IMR-90 (cell line): ENCODE results near the gene CNPY3.

Experiments used
- ELK1 ChIP-seq: fragments of 150-350 bp; IDR thresholded peaks from 2 replicates; pipeline ENCODE4 v1.6.1; 2016; ENCODE audit warnings: low read depth, mild to moderate bottlenecking, low read length, moderate library complexity, borderline replicate concordance
- MAZ ChIP-seq: IDR thresholded peaks from 2 replicates; pipeline ENCODE4 v1.6.1; 2012; ENCODE audit warnings: low read depth, mild to moderate bottlenecking, low read length, improper control_type of control experiment, moderate library complexity, borderline replicate concordance
- POLR2A ChIP-seq: IDR thresholded peaks from 2 replicates; pipeline ENCODE4 v1.6.1; 2012; ENCODE audit warnings: mild to moderate bottlenecking, low read depth, low read length
- USF2 ChIP-seq: fragments of 150-350 bp; IDR thresholded peaks from 2 replicates; pipeline ENCODE4 v1.6.1; 2017; ENCODE audit warnings: mild to moderate bottlenecking, antibody characterized with exemption, low read length, low read depth
- TF ChIP-seq, protein P1 (sequence below): conservative IDR thresholded peaks from 2 replicates; pipeline ENCODE4 v1.5.1; 2012; ENCODE audit warnings: mild to moderate bottlenecking, low read depth, low read length, improper control_type of control experiment

- TF ChIP-seq, protein P1, sequence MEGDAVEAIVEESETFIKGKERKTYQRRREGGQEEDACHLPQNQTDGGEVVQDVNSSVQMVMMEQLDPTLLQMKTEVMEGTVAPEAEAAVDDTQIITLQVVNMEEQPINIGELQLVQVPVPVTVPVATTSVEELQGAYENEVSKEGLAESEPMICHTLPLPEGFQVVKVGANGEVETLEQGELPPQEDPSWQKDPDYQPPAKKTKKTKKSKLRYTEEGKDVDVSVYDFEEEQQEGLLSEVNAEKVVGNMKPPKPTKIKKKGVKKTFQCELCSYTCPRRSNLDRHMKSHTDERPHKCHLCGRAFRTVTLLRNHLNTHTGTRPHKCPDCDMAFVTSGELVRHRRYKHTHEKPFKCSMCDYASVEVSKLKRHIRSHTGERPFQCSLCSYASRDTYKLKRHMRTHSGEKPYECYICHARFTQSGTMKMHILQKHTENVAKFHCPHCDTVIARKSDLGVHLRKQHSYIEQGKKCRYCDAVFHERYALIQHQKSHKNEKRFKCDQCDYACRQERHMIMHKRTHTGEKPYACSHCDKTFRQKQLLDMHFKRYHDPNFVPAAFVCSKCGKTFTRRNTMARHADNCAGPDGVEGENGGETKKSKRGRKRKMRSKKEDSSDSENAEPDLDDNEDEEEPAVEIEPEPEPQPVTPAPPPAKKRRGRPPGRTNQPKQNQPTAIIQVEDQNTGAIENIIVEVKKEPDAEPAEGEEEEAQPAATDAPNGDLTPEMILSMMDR, result no peak
- TF ChIP-seq MAZ (no peak), POLR2A (no peak), ELK1 (no peak), USF2 (no peak)
Measured at GRCh38 chr6:42962502-42963178, 33.4 kb downstream of the CNPY3 start.
